H1 (cell line): ENCODE measurements around the gene PREX1. TPM values are rescaled to one million over a fixed set of nuclear protein-coding genes. Genes with fewer than 3 reads are reported as not detected.

Source experiments
- CTCF ChIA-PET: fragments of 300-600 bp; sonication (Branson Sonifier 250); formaldehyde crosslinking; loops from one replicate; lab custom pipeline; 2021; ENCODE audit not compliant: partially characterized antibody; lab: Charles Lee
- POLR2A ChIA-PET: fragments of 300-600 bp; sonication (Branson Sonifier 250); formaldehyde crosslinking; loops from one replicate; lab custom pipeline; 2021; ENCODE audit warnings: inconsistent platforms; ENCODE audit not compliant: partially characterized antibody; lab: Charles Lee
- DNase-seq, 2 experiments: peaks; one replicate each; pipeline versions ENCODE4 v3.0.0 to v3.0.0-alpha.2; 2010 to 2022; ENCODE audit warnings: low spot score in 2 of 2, low read depth in 1 of 2, mixed read lengths in 1 of 2
- FAIRE-seq: peaks from 2 replicates; lab custom pipeline; 2011; peaks lifted over from hg19 to GRCh38; lab: Jason Lieb, UNC
- H2AFZ ChIP-seq: 2 replicates; pipeline ENCODE4 v1.8.1; 2012; ENCODE audit warnings: low read length, inconsistent platforms
- H2AK5ac ChIP-seq: 2 replicates; pipeline ENCODE4 v1.6.1; 2013; ENCODE audit warnings: low read depth, low read length
- H2BK120ac ChIP-seq: replicated peaks from 2 replicates; pipeline ENCODE3; 2013; ENCODE audit warnings: low read depth, low read length, inconsistent platforms
- H2BK12ac ChIP-seq: 2 replicates; pipeline ENCODE4 v1.6.1; 2013; ENCODE audit warnings: low read depth, low read length
- H2BK15ac ChIP-seq: 2 replicates; pipeline ENCODE4 v1.6.1; 2013; ENCODE audit warnings: low read length
- H2BK20ac ChIP-seq: 2 replicates; pipeline ENCODE4 v1.6.1; 2013; ENCODE audit warnings: low read length
- H2BK5ac ChIP-seq: 2 replicates; pipeline ENCODE4 v1.6.1; 2013; ENCODE audit warnings: low read depth, low read length
- H3K14ac ChIP-seq: 2 replicates; pipeline ENCODE4 v1.6.1; 2013; ENCODE audit warnings: inconsistent platforms; ENCODE audit not compliant: insufficient read length
- H3K18ac ChIP-seq: 2 replicates; pipeline ENCODE4 v1.6.1; 2013; ENCODE audit warnings: low read length; ENCODE audit errors: extremely low read depth
- H3K23ac ChIP-seq: 2 replicates; pipeline ENCODE4 v1.6.1; 2013; ENCODE audit warnings: inconsistent platforms; ENCODE audit not compliant: insufficient read length
- H3K23me2 ChIP-seq: 2 replicates; pipeline ENCODE4 v1.6.1; 2013; ENCODE audit warnings: low read depth, low read length
- H3K27ac ChIP-seq: 2 replicates; pipeline ENCODE4 v1.6.1; 2011; ENCODE audit warnings: low read depth, low read length, inconsistent platforms
- H3K27me3 ChIP-seq, 4 experiments: replicated peaks in 1 of 4; 1 replicate in 1 of 4; 2 replicates in 3 of 4; pipeline versions ENCODE4 v1.6.1 to v1.8.1; 2011 to 2013; ENCODE audit warnings: low read length in 3 of 4, mild to moderate bottlenecking in 3 of 4, inconsistent platforms in 2 of 4, mixed read lengths in 2 of 4, moderate library complexity in 1 of 4; ENCODE audit not compliant: control insufficient read depth in 3 of 4, insufficient read depth in 3 of 4; ENCODE audit errors: extremely low read depth in 1 of 4
- H3K36me3 ChIP-seq, 4 experiments: 2 replicates each; pipeline versions ENCODE4 v1.6.1 to v1.8.1; 2011 to 2013; ENCODE audit warnings: mild to moderate bottlenecking in 4 of 4, low read length in 3 of 4, moderate library complexity in 2 of 4, control low read depth in 1 of 4, inconsistent platforms in 1 of 4; ENCODE audit not compliant: insufficient read depth in 4 of 4, control insufficient read depth in 2 of 4
- H3K4ac ChIP-seq: replicated peaks from 2 replicates; pipeline ENCODE3; 2013; ENCODE audit warnings: low read length, low read depth, mixed read lengths, inconsistent platforms; ENCODE audit not compliant: insufficient read length
- H3K4me1 ChIP-seq, 4 experiments: replicated peaks in 1 of 4; 1 replicate in 1 of 4; 2 replicates in 3 of 4; pipeline versions ENCODE4 v1.6.1 to v1.8.1; 2011 to 2013; ENCODE audit warnings: low read length in 3 of 4, inconsistent platforms in 2 of 4, mixed read lengths in 1 of 4; ENCODE audit not compliant: insufficient read depth in 4 of 4, control insufficient read depth in 3 of 4
- H3K4me2 ChIP-seq, 2 experiments: 2 replicates each; pipeline versions ENCODE4 v1.6.1 to v1.8.1; 2011 to 2013; ENCODE audit warnings: low read depth in 2 of 2, low read length in 2 of 2, control low read depth in 1 of 2, inconsistent platforms in 1 of 2, mild to moderate bottlenecking in 1 of 2; ENCODE audit not compliant: insufficient read depth in 1 of 2
- H3K4me3 ChIP-seq, 4 experiments: fragments of 200-600, 300-600 bp in 1 of 4; sonication (generic), shearing (Covaris generic), sonication (Bioruptor Twin) in 1 of 4; 2 replicates each; pipeline versions ENCODE4 v1.5.1 to v1.8.1; 2011 to 2016; ENCODE audit warnings: low read length in 4 of 4, low read depth in 3 of 4, control low read depth in 2 of 4, inconsistent platforms in 2 of 4, mild to moderate bottlenecking in 2 of 4, mixed read lengths in 1 of 4, moderate library complexity in 1 of 4; ENCODE audit not compliant: insufficient read depth in 2 of 4; ENCODE audit errors: extremely low read depth in 1 of 4
- H3K56ac ChIP-seq: replicated peaks from 2 replicates; pipeline ENCODE3; 2013; ENCODE audit warnings: low read depth, mild to moderate bottlenecking, mixed read lengths, low read length, inconsistent platforms; ENCODE audit not compliant: insufficient read length
- H3K79me1 ChIP-seq: 2 replicates; pipeline ENCODE4 v1.6.1; 2013; ENCODE audit warnings: low read depth, low read length, control low read depth
- H3K79me2 ChIP-seq, 2 experiments: 2 replicates each; pipeline versions ENCODE4 v1.6.1 to v1.8.1; 2012 to 2013; ENCODE audit warnings: low read length in 2 of 2, mild to moderate bottlenecking in 2 of 2, inconsistent platforms in 1 of 2; ENCODE audit not compliant: insufficient read depth in 2 of 2, control insufficient read depth in 1 of 2
- H3K9ac ChIP-seq, 4 experiments: replicated peaks in 1 of 4; 1 replicate in 1 of 4; 2 replicates in 3 of 4; pipeline versions ENCODE4 v1.6.1 to v1.8.1; 2011 to 2013; ENCODE audit warnings: low read depth in 3 of 4, low read length in 3 of 4, control low read depth in 2 of 4, mild to moderate bottlenecking in 2 of 4, moderate library complexity in 2 of 4, inconsistent platforms in 1 of 4; ENCODE audit errors: extremely low read depth in 1 of 4
- H3K9me3 ChIP-seq, 2 experiments: 2 replicates each; pipeline versions ENCODE4 v1.6.1 to v1.8.1; 2012 to 2013; ENCODE audit warnings: mild to moderate bottlenecking in 2 of 2, moderate library complexity in 2 of 2, control low read depth in 1 of 2, inconsistent platforms in 1 of 2, low read depth in 1 of 2, low read length in 1 of 2, mixed read lengths in 1 of 2; ENCODE audit not compliant: insufficient read depth in 2 of 2
- H4K20me1 ChIP-seq, 2 experiments: replicated peaks in 1 of 2; 2 replicates each; pipeline versions ENCODE3 to v1.8.1; 2011 to 2013; ENCODE audit warnings: inconsistent platforms in 2 of 2, low read length in 2 of 2, mild to moderate bottlenecking in 1 of 2; ENCODE audit not compliant: insufficient read depth in 2 of 2, control insufficient read depth in 1 of 2
- H4K5ac ChIP-seq: 2 replicates; pipeline ENCODE4 v1.6.1; 2013; ENCODE audit warnings: low read length, low read depth, mixed read lengths, inconsistent platforms; ENCODE audit not compliant: insufficient read length
- H4K8ac ChIP-seq: 2 replicates; pipeline ENCODE4 v1.8.0; 2013; ENCODE audit warnings: mild to moderate bottlenecking, moderate library complexity, low read length, inconsistent platforms; ENCODE audit not compliant: insufficient read depth; ENCODE audit errors: extremely low read depth
- H4K91ac ChIP-seq: replicated peaks from 2 replicates; pipeline ENCODE3; 2013; ENCODE audit warnings: low read length, mixed read lengths, inconsistent platforms; ENCODE audit not compliant: insufficient read length
- JUND ChIP-seq: IDR thresholded peaks from 2 replicates; pipeline ENCODE4 v1.6.1; 2011; ENCODE audit warnings: mild to moderate bottlenecking, improper control_type of control experiment, low read length
- KDM1A ChIP-seq: fragments of 200-600, 300-600 bp; sonication (generic); IDR thresholded peaks from 2 replicates; pipeline ENCODE4 v1.7.1; 2016; ENCODE audit warnings: mild to moderate bottlenecking, low read length, borderline replicate concordance
- NRF1 ChIP-seq: IDR thresholded peaks from 2 replicates; pipeline ENCODE4 v1.6.1; 2011; ENCODE audit warnings: mild to moderate bottlenecking, low read depth, low read length, improper control_type of control experiment
- POLR2A ChIP-seq, 2 experiments: IDR thresholded peaks; 1 replicate in 1 of 2; 2 replicates in 1 of 2; pipeline ENCODE4 v1.6.1; 2011; ENCODE audit warnings: low read depth in 2 of 2, low read length in 2 of 2, mild to moderate bottlenecking in 2 of 2; ENCODE audit errors: control extremely low read depth in 1 of 2
- SAP30 ChIP-seq: fragments of 300-600 bp; sonication (generic); IDR thresholded peaks from 2 replicates; pipeline ENCODE4 v1.7.1; 2012; ENCODE audit warnings: low read length, moderate library complexity, mild to moderate bottlenecking, inconsistent platforms; ENCODE audit not compliant: insufficient read depth, insufficient replicate concordance
- SP2 ChIP-seq: IDR thresholded peaks from 2 replicates; pipeline ENCODE4 v1.6.1; 2012; ENCODE audit warnings: mild to moderate bottlenecking, low read length, inconsistent platforms
- TCF12 ChIP-seq: IDR thresholded peaks from 2 replicates; pipeline ENCODE4 v1.6.1; 2011; ENCODE audit warnings: low read depth, mild to moderate bottlenecking, low read length
- WGBS, 2 experiments: shearing (Covaris generic) in 1 of 2; methylation state at CpG; one replicate each; pipeline versions ENCODE4 v1.1.6 to v1.1.7; 2013 to 2015; ENCODE audit warnings: low lambda C conversion rate in 2 of 2, mixed read lengths in 2 of 2, inconsistent platforms in 1 of 2, low coverage in 1 of 2, missing lambda C conversion rate in 1 of 2; ENCODE audit not compliant: insufficient replicate concordance in 2 of 2, insufficient coverage in 1 of 2, insufficient read length in 1 of 2; ENCODE audit errors: extremely low coverage in 1 of 2, missing lambda C conversion rate in 1 of 2; 5-methylcytosine and 5-hydroxymethylcytosine counted together
- polyA plus RNA-seq, 7 experiments: library from polyadenylated mRNA; depleted of rRNA in 3 of 7; stranded (reverse) in 5 of 7; unstranded in 2 of 7; fragments of >200 nt in 5 of 7; fragments of 200-250 nt in 2 of 7; gene quantifications; 1 replicate in 5 of 7; 2 replicates in 1 of 7; 4 replicates in 1 of 7; pipeline versions ENCODE4 v1.2.1 to v1.2.3, GENCODE V29; 2011 to 2013; ENCODE audit warnings: missing spikeins in 2 of 7, mixed read lengths in 2 of 7
- total RNA-seq: library from RNA; stranded (reverse); fragmentation: NEBNext Ultra II Directional; extraction: Animal tissue kit (Norgen Biotek cat#: 25700); gene quantifications from 2 replicates; pipeline ENCODE4 v1.2.1, GENCODE V29; 2021

Gene PREX1
- total and polyA plus RNA-seq, 2 of the 8 experiments (the other 6 are each of a cell fraction or from before 2014, with no cell fraction given) = 10.7 to 12.8 TPM

GRCh38 chr20:48803176-48804053 is 24.4 kb downstream of the PREX1 start:
- CTCF ChIA-PET = interaction anchor here (0.9 to 1.4 kb wide), 3 partner anchors 9 to 124 kb away, joined by 3 read pairs; no protein-coding TSS in a partner anchor
- H3K23me2 ChIP-seq = no peaks in the 10 kb centered on the region; the same call in none of the 2 replicates
- no peaks in the 10 kb centered on the region; a peak in 1 of 7 replicates for H3K27me3 ChIP-seq
- FAIRE-seq = no peak
- H3K4me3 ChIP-seq = no peak overlapping the region
- no peak overlapping the region for H2AK5ac ChIP-seq
- no peak overlapping the region for H4K5ac ChIP-seq
- H3K9me3 ChIP-seq = no peaks in the 10 kb centered on the region
- H3K79me2 ChIP-seq = no peaks in the 10 kb centered on the region
- no peak overlapping the region for H2AFZ ChIP-seq
- H3K4me1 ChIP-seq = peaks cover 0 to 3% (median 0%) of the 10 kb centered on the region in 4 experiments; a peak in 1 of 7 replicates
- H2BK12ac ChIP-seq = no peak overlapping the region
- H4K8ac ChIP-seq = no peak overlapping the region
- no peak overlapping the region for H3K18ac ChIP-seq
- no peak for DNase-seq
- 82% methylated on average over 10 of the region's 10 CpGs; no CpG with 5 or more reads in 1 of the 2 experiments for WGBS, 2 experiments
- H2BK5ac ChIP-seq = no peak overlapping the region
- H3K79me1 ChIP-seq = peaks cover 2% of the 10 kb centered on the region; the same call in 1 of the 2 replicates
- H3K36me3 ChIP-seq = no peaks in the 10 kb centered on the region
- no peak overlapping the region for H2BK120ac ChIP-seq
- no peak overlapping the region for H3K9ac ChIP-seq
- H3K56ac ChIP-seq = no peak overlapping the region
- H4K20me1 ChIP-seq = peaks cover 0 to 2% of the 10 kb centered on the region in 2 experiments
- H3K23ac ChIP-seq = no peak overlapping the region
- no peak overlapping the region for H4K91ac ChIP-seq
- no peak overlapping the region for H2BK20ac ChIP-seq
- POLR2A ChIA-PET = no interaction called here
- H3K14ac ChIP-seq = no peak overlapping the region
- no peak overlapping the region for H2BK15ac ChIP-seq
- H3K4me2 ChIP-seq = no peak overlapping the region
- H3K27ac ChIP-seq = no peak overlapping the region
- TF ChIP-seq NRF1 = no peak
- no peak for TF ChIP-seq POLR2A (IDR thresholded peaks at IDR 0.05; ENCODE audit: control extremely low read depth in 1 of 2, low read depth in 2 of 2, low read length in 2 of 2)
- TF ChIP-seq SAP30 = no peak
- no peak for TF ChIP-seq JUND
- no peak for TF ChIP-seq SP2
- TF ChIP-seq KDM1A = no peak
- no peak for TF ChIP-seq TCF12
- no peak overlapping the region for H3K4ac ChIP-seq
